IMR-90 (cell line): Measurements from ENCODE around the gene CTNND2. TPM values are rescaled to one million over a fixed set of nuclear protein-coding genes. Genes with fewer than 3 reads are reported as not detected.

Experiments
- ATAC-seq: fragments of 200-7000 bp; cut with Tn5 transposase; 2 replicates; pipeline ENCODE4 v1.9.1; 2020; ENCODE audit warnings: low read depth, mild to moderate bottlenecking, moderate library complexity
- BruUV-seq: library from RNA; stranded (reverse); fragments of 400-500 nt; replicated peaks from 2 replicates; lab custom pipeline; 2021; lab: Mats Ljungman, UMichigan
- CTCF ChIA-PET: fragments of 300-600 bp; formaldehyde crosslinking; extraction: SDS; loops from one replicate; lab custom pipeline; 2021; ENCODE audit warnings: antibody characterized with exemption; lab: Yijun Ruan, JAX
- POLR2A ChIA-PET: fragments of 300-600 bp; sonication (Branson Sonifier 250); formaldehyde crosslinking; loops from one replicate; lab custom pipeline; 2022; ENCODE audit warnings: antibody characterized with exemption; ENCODE audit not compliant: unreplicated experiment; lab: Charles Lee
- DNase-seq: peaks from one replicate; pipeline ENCODE4 v3.0.0; 2013
- H2AFZ ChIP-seq: replicated peaks from 2 replicates; pipeline ENCODE3; 2013; ENCODE audit warnings: low read length, mild to moderate bottlenecking; ENCODE audit not compliant: poor library complexity
- H2AK5ac ChIP-seq: 2 replicates; pipeline ENCODE4 v1.6.1; 2013; ENCODE audit warnings: low read depth, low read length, inconsistent platforms
- H2AK9ac ChIP-seq: replicated peaks from 2 replicates; pipeline ENCODE3; 2013; ENCODE audit warnings: mild to moderate bottlenecking, low read depth, low read length, moderate library complexity; ENCODE audit not compliant: poor library complexity
- H2BK120ac ChIP-seq: 2 replicates; pipeline ENCODE4 v1.6.1; 2013; ENCODE audit warnings: low read depth, low read length, inconsistent platforms
- H2BK15ac ChIP-seq: 3 replicates; pipeline ENCODE4 v1.6.1; 2013; ENCODE audit warnings: low read depth, low read length, inconsistent platforms
- H2BK20ac ChIP-seq: 2 replicates; pipeline ENCODE4 v1.6.1; 2013; ENCODE audit warnings: low read depth, mild to moderate bottlenecking, inconsistent platforms, low read length, moderate library complexity
- H2BK5ac ChIP-seq: 2 replicates; pipeline ENCODE4 v1.6.1; 2013; ENCODE audit warnings: mild to moderate bottlenecking, low read depth, low read length, inconsistent platforms; ENCODE audit not compliant: poor library complexity, severe bottlenecking
- H3K14ac ChIP-seq: replicated peaks from 2 replicates; pipeline ENCODE4 v1.6.1; 2013; ENCODE audit warnings: low read depth, low read length, inconsistent platforms
- H3K18ac ChIP-seq: 2 replicates; pipeline ENCODE4 v1.6.1; 2013; ENCODE audit warnings: low read depth, low read length, control low read depth
- H3K23ac ChIP-seq: 2 replicates; pipeline ENCODE4 v1.6.1; 2013; ENCODE audit warnings: low read depth, low read length, inconsistent platforms
- H3K27ac ChIP-seq: 2 replicates; pipeline ENCODE4 v1.5.1; 2013; ENCODE audit warnings: mild to moderate bottlenecking, control low read depth, low read length; ENCODE audit not compliant: insufficient read depth
- H3K27me3 ChIP-seq: 2 replicates; pipeline ENCODE4 v1.6.1; 2013; ENCODE audit warnings: low read length; ENCODE audit not compliant: control insufficient read depth, insufficient read depth
- H3K36me3 ChIP-seq: 2 replicates; pipeline ENCODE4 v1.6.1; 2013; ENCODE audit warnings: low read length, mixed read lengths; ENCODE audit not compliant: control insufficient read depth, insufficient read depth
- H3K4ac ChIP-seq: 2 replicates; pipeline ENCODE4 v1.6.1; 2013; ENCODE audit warnings: low read depth, low read length, inconsistent platforms
- H3K4me1 ChIP-seq: 2 replicates; pipeline ENCODE4 v1.6.1; 2013; ENCODE audit warnings: low read length, mixed read lengths; ENCODE audit not compliant: control insufficient read depth, insufficient read depth
- H3K4me2 ChIP-seq: 2 replicates; pipeline ENCODE4 v1.6.1; 2013; ENCODE audit warnings: low read depth, mild to moderate bottlenecking, control low read depth, low read length, moderate library complexity
- H3K4me3 ChIP-seq: 2 replicates; pipeline ENCODE4 v1.5.1; 2013; ENCODE audit warnings: low read depth, mild to moderate bottlenecking, control low read depth, low read length, moderate library complexity; ENCODE audit not compliant: insufficient read depth
- H3K56ac ChIP-seq: 2 replicates; pipeline ENCODE4 v1.6.1; 2013; ENCODE audit warnings: low read length, inconsistent platforms; ENCODE audit not compliant: insufficient read depth; ENCODE audit errors: extremely low read depth
- H3K79me1 ChIP-seq, 2 experiments: 2 replicates each; pipeline ENCODE4 v1.6.1; 2013; ENCODE audit warnings: low read length in 2 of 2, inconsistent platforms in 1 of 2, low read depth in 1 of 2
- H3K9ac ChIP-seq: 2 replicates; pipeline ENCODE4 v1.6.1; 2013; ENCODE audit warnings: low read depth, low read length, control low read depth
- H3K9me1 ChIP-seq: 2 replicates; pipeline ENCODE4 v1.6.1; 2013; ENCODE audit warnings: low read length, inconsistent platforms; ENCODE audit not compliant: insufficient read depth
- H3K9me3 ChIP-seq: 2 replicates; pipeline ENCODE4 v1.6.1; 2013; ENCODE audit warnings: low read length; ENCODE audit not compliant: control insufficient read depth, insufficient read depth
- H4K20me1 ChIP-seq: 2 replicates; pipeline ENCODE4 v1.6.1; 2013; ENCODE audit warnings: low read length, inconsistent platforms; ENCODE audit not compliant: insufficient read depth
- H4K5ac ChIP-seq: 2 replicates; pipeline ENCODE4 v1.6.1; 2013; ENCODE audit warnings: mild to moderate bottlenecking, low read depth, low read length, control low read depth
- H4K8ac ChIP-seq, 2 experiments: 2 replicates each; pipeline ENCODE4 v1.6.1; 2013; ENCODE audit warnings: low read depth in 2 of 2, low read length in 2 of 2, control low read depth in 1 of 2, inconsistent platforms in 1 of 2
- H4K91ac ChIP-seq: 2 replicates; pipeline ENCODE4 v1.6.1; 2013; ENCODE audit warnings: low read depth, low read length, inconsistent platforms; ENCODE audit not compliant: insufficient read depth
- BHLHE40 ChIP-seq: fragments of 150-350 bp; IDR thresholded peaks from 2 replicates; pipeline ENCODE4 v1.6.1; 2016; ENCODE audit warnings: mild to moderate bottlenecking, low read depth, low read length
- CEBPB ChIP-seq: IDR thresholded peaks from 2 replicates; pipeline ENCODE4 v1.6.1; 2012; ENCODE audit warnings: low read depth, low read length, improper control_type of control experiment
- CHD1 ChIP-seq: IDR thresholded peaks from 2 replicates; pipeline ENCODE4 v1.6.1; 2012; ENCODE audit warnings: low read depth, low read length, improper control_type of control experiment
- FOS ChIP-seq: fragments of 150-350 bp; IDR thresholded peaks from 2 replicates; pipeline ENCODE4 v1.6.1; 2016; ENCODE audit warnings: low read depth, low read length
- MAFK ChIP-seq: IDR thresholded peaks from 2 replicates; pipeline ENCODE4 v1.6.1; 2012; ENCODE audit warnings: low read depth, low read length, improper control_type of control experiment
- MAZ ChIP-seq: IDR thresholded peaks from 2 replicates; pipeline ENCODE4 v1.6.1; 2012; ENCODE audit warnings: low read depth, mild to moderate bottlenecking, low read length, improper control_type of control experiment, moderate library complexity, borderline replicate concordance
- MXI1 ChIP-seq: IDR thresholded peaks from 2 replicates; pipeline ENCODE4 v1.6.1; 2012; ENCODE audit warnings: low read depth, mild to moderate bottlenecking, low read length, moderate library complexity, borderline replicate concordance
- NFE2L2 ChIP-seq: fragments of 150-350 bp; IDR thresholded peaks from 2 replicates; pipeline ENCODE4 v1.6.1; 2016; ENCODE audit warnings: low read depth, mild to moderate bottlenecking, low read length
- POLR2A ChIP-seq: IDR thresholded peaks from 2 replicates; pipeline ENCODE4 v1.6.1; 2012; ENCODE audit warnings: mild to moderate bottlenecking, low read depth, low read length
- RAD21 ChIP-seq: IDR thresholded peaks from 2 replicates; pipeline ENCODE4 v1.6.1; 2012; ENCODE audit warnings: low read length, improper control_type of control experiment
- RCOR1 ChIP-seq: IDR thresholded peaks from 2 replicates; pipeline ENCODE4 v1.6.1; 2012; ENCODE audit warnings: mild to moderate bottlenecking, low read length, improper control_type of control experiment; ENCODE audit not compliant: insufficient replicate concordance
- RFX5 ChIP-seq: IDR thresholded peaks from 2 replicates; pipeline ENCODE4 v1.8.0; 2012; ENCODE audit warnings: low read depth, mild to moderate bottlenecking, low read length, moderate library complexity
- SMC3 ChIP-seq: fragments of 150-350 bp; IDR thresholded peaks from 2 replicates; pipeline ENCODE4 v1.6.1; 2016; ENCODE audit warnings: low read depth, mild to moderate bottlenecking, antibody characterized with exemption, low read length, moderate library complexity
- WGBS, 2 experiments: methylation state at CpG; one replicate each; pipeline versions ENCODE4 v1.1.5 to v1.1.7; 2013; ENCODE audit warnings: missing lambda C conversion rate in 2 of 2; ENCODE audit not compliant: insufficient read length in 1 of 2; ENCODE audit errors: extremely low coverage in 2 of 2; 5-methylcytosine and 5-hydroxymethylcytosine counted together
- dilution Hi-C: fragments of 300-500 bp; cut with HindIII; formaldehyde crosslinking; loops from one replicate; pipeline ENCODE4 v1.14.3; 2018; ENCODE audit warnings: low sequenced_read_pairs; ENCODE audit not compliant: unreplicated experiment
- in situ Hi-C: fragments of 300-500 bp; cut with MboI; formaldehyde crosslinking; loops from 3 replicates; pipeline ENCODE4 v1.14.3; 2019; ENCODE audit warnings: low sequenced_read_pairs, inconsistent platforms, mixed read lengths
- intact Hi-C: fragments of 100-400 bp; cut with micrococcal nuclease; formaldehyde crosslinking; loops from 2 replicates; pipeline ENCODE4 v1.10.0; 2022
- polyA plus RNA-seq, 3 experiments: library from polyadenylated mRNA; depleted of rRNA; stranded (reverse); fragments of >200 nt; gene quantifications; 2 replicates each; pipeline ENCODE4 v1.2.3, GENCODE V29; 2012; ENCODE audit warnings: low replicate concordance in 1 of 3
- total RNA-seq: library from RNA; depleted of rRNA; stranded (reverse); fragments of >200 nt; gene quantifications from 2 replicates; pipeline ENCODE4 v1.2.3, GENCODE V29; 2012
- TF ChIP-seq, protein P1 (sequence below): conservative IDR thresholded peaks from 2 replicates; pipeline ENCODE4 v1.5.1; 2012; ENCODE audit warnings: mild to moderate bottlenecking, low read depth, low read length, improper control_type of control experiment
- TF ChIP-seq, protein P2 (sequence below): fragments of 150-350 bp; IDR thresholded peaks from 2 replicates; pipeline ENCODE4 v1.6.1; 2017; ENCODE audit warnings: mild to moderate bottlenecking, antibody characterized with exemption, low read length, low read depth
- TF ChIP-seq, protein P3 (sequence below): fragments of 150-350 bp; IDR thresholded peaks from 2 replicates; pipeline ENCODE4 v1.6.1; 2016; ENCODE audit warnings: low read depth, mild to moderate bottlenecking, low read length, moderate library complexity, borderline replicate concordance

Gene CTNND2
- total and polyA plus RNA-seq, 2 of the 4 experiments (the other 2 are of a cell fraction) = not detected

- no peaks in the 10 kb centered on the region for H3K9me3 ChIP-seq
- no peaks in the 10 kb centered on the region for H3K4me1 ChIP-seq
- no peak overlapping the region for H4K91ac ChIP-seq
- no peak overlapping the region for H2AFZ ChIP-seq
- no peak overlapping the region for H4K8ac ChIP-seq
- no peak overlapping the region for H3K4ac ChIP-seq
- H2AK9ac ChIP-seq = no peak overlapping the region
- no peak for ATAC-seq
- H3K14ac ChIP-seq = no peak overlapping the region
- no peak for DNase-seq
- H2BK5ac ChIP-seq = no peak overlapping the region
- H4K20me1 ChIP-seq = no peaks in the 10 kb centered on the region
- H3K18ac ChIP-seq = no peak overlapping the region
- H3K9me1 ChIP-seq = no peaks in the 10 kb centered on the region
- TF ChIP-seq CEBPB (no peak), RCOR1 (no peak), SMC3 (no peak), RAD21 (no peak), MXI1 (no peak), CHD1 (no peak), NFE2L2 (no peak), RFX5 (no peak), FOS (no peak), BHLHE40 (no peak), MAZ (no peak), POLR2A (no peak), MAFK (no peak)
- TF ChIP-seq, protein P1, sequence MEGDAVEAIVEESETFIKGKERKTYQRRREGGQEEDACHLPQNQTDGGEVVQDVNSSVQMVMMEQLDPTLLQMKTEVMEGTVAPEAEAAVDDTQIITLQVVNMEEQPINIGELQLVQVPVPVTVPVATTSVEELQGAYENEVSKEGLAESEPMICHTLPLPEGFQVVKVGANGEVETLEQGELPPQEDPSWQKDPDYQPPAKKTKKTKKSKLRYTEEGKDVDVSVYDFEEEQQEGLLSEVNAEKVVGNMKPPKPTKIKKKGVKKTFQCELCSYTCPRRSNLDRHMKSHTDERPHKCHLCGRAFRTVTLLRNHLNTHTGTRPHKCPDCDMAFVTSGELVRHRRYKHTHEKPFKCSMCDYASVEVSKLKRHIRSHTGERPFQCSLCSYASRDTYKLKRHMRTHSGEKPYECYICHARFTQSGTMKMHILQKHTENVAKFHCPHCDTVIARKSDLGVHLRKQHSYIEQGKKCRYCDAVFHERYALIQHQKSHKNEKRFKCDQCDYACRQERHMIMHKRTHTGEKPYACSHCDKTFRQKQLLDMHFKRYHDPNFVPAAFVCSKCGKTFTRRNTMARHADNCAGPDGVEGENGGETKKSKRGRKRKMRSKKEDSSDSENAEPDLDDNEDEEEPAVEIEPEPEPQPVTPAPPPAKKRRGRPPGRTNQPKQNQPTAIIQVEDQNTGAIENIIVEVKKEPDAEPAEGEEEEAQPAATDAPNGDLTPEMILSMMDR = no peak
- TF ChIP-seq, protein P2, sequence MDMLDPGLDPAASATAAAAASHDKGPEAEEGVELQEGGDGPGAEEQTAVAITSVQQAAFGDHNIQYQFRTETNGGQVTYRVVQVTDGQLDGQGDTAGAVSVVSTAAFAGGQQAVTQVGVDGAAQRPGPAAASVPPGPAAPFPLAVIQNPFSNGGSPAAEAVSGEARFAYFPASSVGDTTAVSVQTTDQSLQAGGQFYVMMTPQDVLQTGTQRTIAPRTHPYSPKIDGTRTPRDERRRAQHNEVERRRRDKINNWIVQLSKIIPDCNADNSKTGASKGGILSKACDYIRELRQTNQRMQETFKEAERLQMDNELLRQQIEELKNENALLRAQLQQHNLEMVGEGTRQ = no peak
- TF ChIP-seq, protein P3, sequence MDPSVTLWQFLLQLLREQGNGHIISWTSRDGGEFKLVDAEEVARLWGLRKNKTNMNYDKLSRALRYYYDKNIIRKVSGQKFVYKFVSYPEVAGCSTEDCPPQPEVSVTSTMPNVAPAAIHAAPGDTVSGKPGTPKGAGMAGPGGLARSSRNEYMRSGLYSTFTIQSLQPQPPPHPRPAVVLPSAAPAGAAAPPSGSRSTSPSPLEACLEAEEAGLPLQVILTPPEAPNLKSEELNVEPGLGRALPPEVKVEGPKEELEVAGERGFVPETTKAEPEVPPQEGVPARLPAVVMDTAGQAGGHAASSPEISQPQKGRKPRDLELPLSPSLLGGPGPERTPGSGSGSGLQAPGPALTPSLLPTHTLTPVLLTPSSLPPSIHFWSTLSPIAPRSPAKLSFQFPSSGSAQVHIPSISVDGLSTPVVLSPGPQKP = no peak
- H3K4me2 ChIP-seq = no peak overlapping the region
- in situ Hi-C loops = no loop called here
- H2BK120ac ChIP-seq = no peak overlapping the region
- H3K79me1 ChIP-seq = no peaks in the 10 kb centered on the region
- dilution Hi-C loops = no loop called here
- no peak overlapping the region for H2BK20ac ChIP-seq
- WGBS, 2 experiments = no CpG with 5 or more reads among the region's 2 CpGs
- H4K5ac ChIP-seq = no peak overlapping the region
- H3K23ac ChIP-seq = no peak overlapping the region
- H2AK5ac ChIP-seq = no peak overlapping the region
- ChIA-PET CTCF (no interaction called here), POLR2A (no interaction called here)
- H3K36me3 ChIP-seq = no peaks in the 10 kb centered on the region
- intact Hi-C loops = no loop called here
- no peak overlapping the region for H3K9ac ChIP-seq
- no peak overlapping the region for H3K4me3 ChIP-seq
- H3K27me3 ChIP-seq = peaks cover 16% of the 10 kb centered on the region
- H3K27ac ChIP-seq = no peak overlapping the region
- BruUV-seq = no TSS peak
- no peak overlapping the region for H2BK15ac ChIP-seq
- H3K56ac ChIP-seq = no peak overlapping the region
These were observed 2.3 kb upstream of the CTNND2 start for GRCh38 chr5:11906497-11906896.
